HG03175 (cell line): ENCODE measurements around the gene CLCNKB.
A peak's percentile ranks its signal among the peaks of the same experiment; 100 is the strongest.
"Not testable (repeated sequence)": the region's sequence is repeated elsewhere in the genome, so short reads cannot be mapped to it uniquely, and the experiment has no call there.

ENCODE experiments used
- ATAC-seq: cut with Tn5 transposase; IDR thresholded peaks from one replicate; pipeline ENCODE4 v1.9.1; 2021; ENCODE audit warnings: mild to moderate bottlenecking, moderate library complexity; ENCODE audit not compliant: unreplicated experiment

Gene CLCNKB

GRCh38 chr1:16029288-16029687 lies 14.3 kb upstream of the CLCNKB start:
- ATAC-seq, result no peak

DNA sequence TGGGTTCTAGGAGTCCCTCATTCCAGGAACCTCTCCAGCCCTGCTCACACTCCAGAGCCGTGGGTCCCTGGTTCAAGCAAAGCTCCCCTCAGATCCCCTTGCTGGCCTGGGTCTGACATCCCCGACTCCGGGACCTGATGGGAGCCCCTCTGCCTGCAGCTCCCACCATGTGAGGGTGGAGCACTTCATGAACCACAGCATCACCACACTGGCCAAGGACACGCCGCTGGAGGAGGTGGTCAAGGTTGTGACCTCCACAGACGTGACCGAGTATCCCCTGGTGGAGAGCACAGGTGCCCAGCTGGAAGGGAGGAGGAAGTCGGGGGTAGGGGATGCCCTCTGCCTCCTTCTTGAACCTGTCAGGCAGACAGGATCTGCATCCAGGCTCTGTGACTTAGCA lies 12.0 kb upstream of the CLCNKB start:
- ATAC-seq, result no peak

GRCh38 chr1:16032388-16033102 lies 11.0 kb upstream of the CLCNKB start:
- peak; percentile 74 for ATAC-seq

DNA sequence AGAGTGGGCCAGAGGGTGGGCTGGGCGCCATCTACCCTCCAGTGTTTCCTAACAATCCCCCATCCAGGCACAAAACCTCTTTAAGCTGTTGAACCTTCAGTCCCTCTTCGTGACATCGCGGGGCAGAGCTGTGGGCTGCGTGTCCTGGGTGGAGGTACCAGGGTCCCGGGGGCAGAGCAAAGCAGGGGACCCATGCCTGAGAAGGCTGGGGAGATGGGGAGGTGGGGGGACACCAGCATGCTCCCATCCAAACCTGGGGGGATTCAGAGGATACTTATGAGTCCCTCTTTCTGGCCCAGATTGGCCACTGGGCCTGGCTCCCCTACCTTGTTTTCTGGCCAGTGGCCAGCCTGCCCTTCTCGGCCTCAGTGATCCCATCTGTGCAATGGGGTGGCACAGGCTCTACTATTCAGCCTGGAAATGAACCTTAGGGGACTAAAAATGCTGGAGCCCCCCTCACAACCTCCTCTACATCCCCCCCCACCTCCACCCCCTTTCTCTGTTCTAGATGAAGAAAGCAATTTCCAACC lies 10.4 kb upstream of the CLCNKB start:
- not testable (repeated sequence) for ATAC-seq

DNA sequence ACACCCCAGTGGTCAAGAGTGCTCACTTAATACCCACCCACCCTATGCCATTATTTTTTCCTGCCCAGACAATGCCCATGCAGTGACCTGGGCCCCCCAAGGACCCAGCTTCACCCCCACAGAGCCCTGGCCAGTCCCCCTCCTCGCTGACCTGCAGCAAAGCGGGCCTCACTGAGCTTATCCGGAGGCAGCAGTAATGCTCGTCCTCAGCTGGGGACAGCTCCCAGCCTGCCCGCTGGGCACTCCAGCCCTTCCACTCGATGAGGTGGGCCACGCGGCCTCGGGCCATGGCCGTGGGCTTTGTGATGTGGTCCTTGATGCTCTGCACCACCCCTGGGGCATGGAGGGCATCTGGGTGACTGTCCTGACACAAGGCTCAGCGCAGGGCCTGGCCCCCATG lies 7.1 kb upstream of the CLCNKB start:
- ATAC-seq, result not testable (repeated sequence)

DNA sequence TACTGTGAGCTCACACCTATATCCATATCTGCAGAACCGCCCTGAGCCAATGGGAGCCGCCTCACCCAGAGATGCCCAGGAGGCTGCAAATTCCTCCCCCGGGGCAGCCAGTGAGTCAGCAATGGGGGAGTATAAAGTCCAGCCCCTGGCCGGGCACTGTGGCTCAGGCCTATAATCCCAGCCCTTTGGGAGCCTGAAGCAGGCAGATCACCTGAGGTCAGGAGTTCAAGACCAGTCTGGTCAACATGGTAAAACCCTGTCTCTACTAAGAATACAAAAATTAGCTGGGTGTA lies 5.0 kb upstream of the CLCNKB start:
- ATAC-seq, result no peak

GRCh38 chr1:16039871-16040270 lies 3.7 kb upstream of the CLCNKB start:
- ATAC-seq, result not testable (repeated sequence)

- no peak for ATAC-seq
Observed at GRCh38 chr1:16041200-16041599, 2.4 kb upstream of the CLCNKB start.

DNA sequence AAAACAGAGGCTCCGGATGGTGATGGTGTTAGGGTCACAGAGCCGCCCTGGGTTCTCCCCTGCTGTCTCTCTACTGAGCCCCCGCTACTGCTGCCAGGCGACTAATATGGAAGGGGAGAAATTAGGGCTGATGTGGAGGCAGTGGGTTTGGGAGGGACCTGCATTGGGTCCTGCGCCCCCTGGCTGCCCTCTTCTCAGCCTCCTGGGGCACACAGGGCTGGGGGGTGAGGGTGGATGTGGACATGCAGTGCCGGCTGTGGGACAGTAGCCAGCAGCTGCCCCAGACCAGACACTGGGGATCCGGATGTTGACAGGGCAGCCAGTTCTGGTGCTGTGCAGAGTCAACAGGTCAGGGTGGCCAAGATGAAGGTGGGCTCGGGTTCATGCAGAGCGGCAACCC lies 1.5 kb upstream of the CLCNKB start:
- ATAC-seq, result no peak

DNA sequence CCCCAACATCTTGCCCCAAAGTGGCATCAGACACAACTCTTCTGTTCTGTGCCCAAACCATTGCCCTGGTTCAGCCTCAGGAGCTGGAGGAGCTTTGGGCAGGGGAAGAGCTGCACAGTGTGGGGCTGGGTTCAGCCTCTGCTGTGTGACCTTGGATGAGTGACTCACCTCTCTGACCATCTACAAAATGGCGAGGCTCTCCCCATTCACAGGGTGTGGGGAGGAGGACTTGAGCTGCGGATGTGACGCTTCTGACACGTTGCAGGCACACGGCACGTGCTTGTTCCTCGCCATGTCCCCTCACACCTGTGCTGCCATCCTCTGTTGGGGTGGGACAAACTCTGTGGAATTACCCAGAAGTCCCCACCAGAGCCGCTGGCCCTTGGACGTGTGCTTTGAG lies 928 bp upstream of the CLCNKB start:
- not testable (repeated sequence) for ATAC-seq

GRCh38 chr1:16043950-16044349 lies 368 bp downstream of the CLCNKB start:
- ATAC-seq, result no peak

DNA sequence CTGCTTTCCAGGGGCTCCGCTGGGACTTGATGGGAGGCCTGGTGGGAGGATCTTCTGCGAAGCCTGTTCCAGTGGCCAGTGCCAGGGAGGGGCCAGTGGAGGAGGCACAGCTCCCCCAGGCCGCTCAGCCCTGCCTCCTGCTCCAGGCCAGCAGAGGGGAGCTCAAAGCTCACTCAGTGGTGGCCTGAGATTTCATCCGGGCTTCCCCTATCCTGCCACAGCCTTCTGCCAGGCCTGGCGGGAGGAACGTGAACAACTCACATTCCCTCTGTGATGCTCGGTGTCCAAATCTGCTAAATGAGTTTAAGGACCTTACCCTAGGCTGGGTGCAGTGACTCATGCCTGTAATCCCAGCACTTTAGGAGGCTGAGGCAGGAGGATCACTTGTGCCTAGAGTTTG lies 3.3 kb downstream of the CLCNKB start:
- ATAC-seq, result no peak

GRCh38 chr1:16047791-16048475 lies 4.4 kb downstream of the CLCNKB start:
- no peak for ATAC-seq

- no peak for ATAC-seq
Observed at GRCh38 chr1:16048573-16049189, 5.1 kb downstream of the CLCNKB start.

- no peak for ATAC-seq
Observed at GRCh38 chr1:16050328-16050727, 6.7 kb downstream of the CLCNKB start.

DNA sequence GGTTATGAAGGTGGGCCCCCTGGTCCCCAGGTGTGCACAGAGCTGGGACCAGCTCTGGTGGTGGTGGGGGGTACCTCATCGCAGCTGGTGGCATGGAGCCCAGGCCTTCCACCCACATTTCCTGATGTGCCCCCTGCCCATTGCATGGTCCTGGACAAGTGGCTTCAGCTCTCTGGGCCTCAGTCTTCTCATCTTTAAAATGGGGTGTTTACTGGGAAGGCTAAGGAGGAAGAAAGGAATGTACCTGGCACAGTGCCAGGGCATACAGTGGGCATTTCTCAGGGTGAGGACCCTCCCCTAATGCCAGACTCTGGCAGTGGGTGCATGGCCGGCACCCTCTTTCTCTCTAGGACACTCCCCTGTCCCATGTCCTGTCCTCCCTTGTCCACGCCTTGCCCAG lies 7.5 kb downstream of the CLCNKB start:
- no peak for ATAC-seq

GRCh38 chr1:16051949-16052348 lies 8.4 kb downstream of the CLCNKB start:
- ATAC-seq, result not testable (repeated sequence)

DNA sequence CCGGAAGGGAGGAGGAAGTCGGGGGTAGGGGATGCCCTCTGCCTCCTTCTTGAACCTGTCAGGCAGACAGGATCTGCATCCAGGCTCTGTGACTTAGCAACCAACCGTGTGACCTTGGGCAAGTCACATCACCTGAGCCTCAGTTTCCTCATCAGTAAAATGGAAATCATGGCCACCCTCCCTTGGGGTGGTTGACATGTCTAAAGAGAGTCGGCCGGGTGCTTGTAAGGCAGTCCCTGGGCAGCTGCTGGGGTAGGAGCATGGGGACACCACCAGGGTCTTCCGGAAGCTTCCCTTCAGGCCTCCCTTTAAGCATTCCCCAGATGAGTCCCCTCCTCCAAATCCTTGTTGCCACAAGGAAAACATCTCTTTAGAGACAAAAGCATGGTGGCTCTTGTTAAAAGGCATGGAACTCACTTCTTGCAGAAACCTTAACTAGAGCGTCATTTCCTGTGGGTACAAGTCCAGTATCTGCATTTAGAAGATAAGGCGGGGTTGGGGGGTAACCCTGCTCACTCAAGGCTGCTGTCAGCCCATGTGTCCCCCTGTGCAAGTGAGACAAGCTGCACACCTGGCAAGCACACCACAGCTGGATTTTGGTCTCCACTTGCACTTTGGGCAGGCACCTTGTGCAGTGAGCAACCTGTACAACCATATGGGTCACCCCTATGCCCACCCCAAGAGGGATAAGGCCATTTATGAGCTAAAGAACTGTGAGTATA lies 10.4 kb downstream of the CLCNKB start:
- no peak for ATAC-seq

DNA sequence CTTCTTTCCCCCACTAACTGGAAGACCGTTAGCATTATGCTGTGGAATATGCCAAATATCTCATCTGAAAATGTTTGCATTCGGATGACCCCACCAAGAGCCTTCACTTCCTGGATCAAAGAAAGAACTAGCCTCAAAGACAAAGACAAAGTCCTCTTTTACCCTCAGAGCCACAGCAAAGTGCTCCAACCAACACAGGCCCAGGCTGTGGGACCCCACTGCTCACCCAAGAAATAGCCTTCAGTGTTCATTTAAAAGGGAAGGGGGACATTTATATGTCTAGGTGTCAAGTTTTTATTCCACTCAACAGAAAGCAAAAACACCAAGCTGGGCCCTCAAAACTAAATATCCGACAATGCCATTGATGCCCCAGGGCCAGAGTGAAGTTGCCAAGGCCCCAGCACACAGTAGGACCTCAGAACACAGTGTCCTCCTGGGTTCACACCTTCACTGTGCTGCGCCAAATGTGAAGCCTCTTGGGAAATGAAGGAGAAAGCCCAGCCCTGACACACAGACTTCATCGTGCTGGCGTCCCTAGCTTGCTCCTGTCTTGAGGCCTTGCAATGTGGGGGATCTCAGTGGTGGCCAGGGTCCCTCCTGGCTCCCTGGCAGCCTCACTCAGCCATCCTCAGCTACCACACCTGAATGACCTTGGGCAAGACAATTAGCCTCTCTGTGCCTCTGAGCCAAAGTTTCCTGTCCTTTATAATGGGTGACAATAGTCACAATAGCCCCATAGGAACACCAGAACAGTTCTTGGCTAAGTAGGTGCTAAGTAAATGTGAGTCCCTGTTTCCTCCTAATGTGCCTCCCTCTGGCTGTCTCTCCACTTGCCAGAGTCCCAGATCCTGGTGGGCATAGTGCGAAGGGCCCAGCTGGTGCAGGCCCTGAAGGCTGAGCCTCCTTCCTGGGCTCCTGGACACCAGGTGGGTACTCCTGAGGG lies 11.3 kb downstream of the CLCNKB start:
- no peak for ATAC-seq
